Measurements from ENCODE around the gene ZNF496.

ZNF496 gene

DNA sequence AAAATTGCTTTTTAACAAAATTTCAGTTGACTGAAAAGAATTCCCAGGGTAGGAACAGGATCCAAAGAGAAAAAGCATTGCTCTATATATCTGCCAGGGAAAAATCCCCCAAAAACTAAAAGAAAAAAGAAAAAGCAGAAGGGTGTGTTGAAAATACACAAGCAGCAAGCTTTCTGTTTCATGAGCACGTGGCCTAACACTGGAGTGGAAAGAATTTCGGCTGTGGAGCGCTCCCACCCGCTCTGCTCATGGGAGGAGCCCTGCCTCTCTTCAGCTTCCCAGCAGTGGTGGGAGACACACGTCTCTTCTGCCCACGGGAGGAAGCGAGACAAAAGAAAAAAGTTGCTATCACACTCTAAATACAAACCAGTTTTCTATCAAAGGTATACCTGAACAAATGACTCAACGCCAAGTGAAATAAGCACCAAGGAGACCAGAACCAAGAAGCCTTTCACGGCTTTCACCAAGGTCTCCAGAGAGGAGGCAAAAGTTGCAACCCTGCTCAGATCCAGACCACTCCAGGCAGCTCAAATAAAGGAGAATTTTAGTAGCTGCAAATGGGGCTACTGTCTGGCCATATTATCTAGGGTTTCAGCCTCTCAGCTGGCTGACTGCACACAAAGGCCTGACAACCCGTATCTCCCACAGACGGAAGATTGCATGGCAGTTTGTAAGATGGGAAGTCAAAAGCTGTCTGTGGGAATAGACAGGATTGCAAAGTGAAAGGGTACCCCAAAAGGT, 29.5 kb upstream of the ZNF496 start:
- CTCF ChIA-PET: no interaction called here
- H3K4me3 ChIP-seq (ENCODE audit: low read depth, low read length): no peak overlapping the region
- H3K4me1 ChIP-seq (ENCODE audit: control insufficient read depth, insufficient read depth, low read length): no peaks in the 10 kb centered on the region
- H3K36me3 ChIP-seq (ENCODE audit: control insufficient read depth in 2 of 2, insufficient read depth in 1 of 2, low read length in 2 of 2): no peaks in the 10 kb centered on the region
- TF ChIP-seq, protein P1, sequence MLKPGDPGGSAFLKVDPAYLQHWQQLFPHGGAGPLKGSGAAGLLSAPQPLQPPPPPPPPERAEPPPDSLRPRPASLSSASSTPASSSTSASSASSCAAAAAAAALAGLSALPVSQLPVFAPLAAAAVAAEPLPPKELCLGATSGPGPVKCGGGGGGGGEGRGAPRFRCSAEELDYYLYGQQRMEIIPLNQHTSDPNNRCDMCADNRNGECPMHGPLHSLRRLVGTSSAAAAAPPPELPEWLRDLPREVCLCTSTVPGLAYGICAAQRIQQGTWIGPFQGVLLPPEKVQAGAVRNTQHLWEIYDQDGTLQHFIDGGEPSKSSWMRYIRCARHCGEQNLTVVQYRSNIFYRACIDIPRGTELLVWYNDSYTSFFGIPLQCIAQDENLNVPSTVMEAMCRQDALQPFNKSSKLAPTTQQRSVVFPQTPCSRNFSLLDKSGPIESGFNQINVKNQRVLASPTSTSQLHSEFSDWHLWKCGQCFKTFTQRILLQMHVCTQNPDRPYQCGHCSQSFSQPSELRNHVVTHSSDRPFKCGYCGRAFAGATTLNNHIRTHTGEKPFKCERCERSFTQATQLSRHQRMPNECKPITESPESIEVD (tag by site-specific recombination; IDR thresholded peaks at IDR 0.05): no peak
- TF ChIP-seq ZNF707 (tag by site-specific recombination; IDR thresholded peaks at IDR 0.05): no peak
- no peak for TF ChIP-seq ZNF658 (tag by site-specific recombination; IDR thresholded peaks at IDR 0.05)
- no peak for TF ChIP-seq ZNF664 (tag by site-specific recombination; IDR thresholded peaks at IDR 0.05)
- no peak for TF ChIP-seq ZNF404 (tag by site-specific recombination; IDR thresholded peaks at IDR 0.05)
- no peak for TF ChIP-seq ZNF155 (tag by site-specific recombination; IDR thresholded peaks at IDR 0.05)
- TF ChIP-seq ZNF366 (tag by site-specific recombination; conservative IDR thresholded peaks at IDR 0.05): no peak
- no peak for TF ChIP-seq ZNF843 (tag by site-specific recombination; IDR thresholded peaks at IDR 0.05)
- TF ChIP-seq ZNF792 (tag by site-specific recombination; IDR thresholded peaks at IDR 0.05): no peak
- TF ChIP-seq SP2 (tag by site-specific recombination; IDR thresholded peaks at IDR 0.05): no peak
- TF ChIP-seq, protein P2, sequence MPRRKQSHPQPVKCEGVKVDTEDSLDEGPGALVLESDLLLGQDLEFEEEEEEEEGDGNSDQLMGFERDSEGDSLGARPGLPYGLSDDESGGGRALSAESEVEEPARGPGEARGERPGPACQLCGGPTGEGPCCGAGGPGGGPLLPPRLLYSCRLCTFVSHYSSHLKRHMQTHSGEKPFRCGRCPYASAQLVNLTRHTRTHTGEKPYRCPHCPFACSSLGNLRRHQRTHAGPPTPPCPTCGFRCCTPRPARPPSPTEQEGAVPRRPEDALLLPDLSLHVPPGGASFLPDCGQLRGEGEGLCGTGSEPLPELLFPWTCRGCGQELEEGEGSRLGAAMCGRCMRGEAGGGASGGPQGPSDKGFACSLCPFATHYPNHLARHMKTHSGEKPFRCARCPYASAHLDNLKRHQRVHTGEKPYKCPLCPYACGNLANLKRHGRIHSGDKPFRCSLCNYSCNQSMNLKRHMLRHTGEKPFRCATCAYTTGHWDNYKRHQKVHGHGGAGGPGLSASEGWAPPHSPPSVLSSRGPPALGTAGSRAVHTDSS (tag by site-specific recombination; IDR thresholded peaks at IDR 0.05): no peak
- TF ChIP-seq ZNF138 (tag by site-specific recombination; IDR thresholded peaks at IDR 0.05; ENCODE audit: borderline replicate concordance): no peak
- POLR2A ChIA-PET: no interaction called here
- H3K27ac ChIP-seq (ENCODE audit: extremely low read depth, low read depth, low read length): no peak overlapping the region
- H3K9me3 ChIP-seq (ENCODE audit: control insufficient read depth, insufficient read depth, low read depth, low read length): no peaks in the 10 kb centered on the region

DNA sequence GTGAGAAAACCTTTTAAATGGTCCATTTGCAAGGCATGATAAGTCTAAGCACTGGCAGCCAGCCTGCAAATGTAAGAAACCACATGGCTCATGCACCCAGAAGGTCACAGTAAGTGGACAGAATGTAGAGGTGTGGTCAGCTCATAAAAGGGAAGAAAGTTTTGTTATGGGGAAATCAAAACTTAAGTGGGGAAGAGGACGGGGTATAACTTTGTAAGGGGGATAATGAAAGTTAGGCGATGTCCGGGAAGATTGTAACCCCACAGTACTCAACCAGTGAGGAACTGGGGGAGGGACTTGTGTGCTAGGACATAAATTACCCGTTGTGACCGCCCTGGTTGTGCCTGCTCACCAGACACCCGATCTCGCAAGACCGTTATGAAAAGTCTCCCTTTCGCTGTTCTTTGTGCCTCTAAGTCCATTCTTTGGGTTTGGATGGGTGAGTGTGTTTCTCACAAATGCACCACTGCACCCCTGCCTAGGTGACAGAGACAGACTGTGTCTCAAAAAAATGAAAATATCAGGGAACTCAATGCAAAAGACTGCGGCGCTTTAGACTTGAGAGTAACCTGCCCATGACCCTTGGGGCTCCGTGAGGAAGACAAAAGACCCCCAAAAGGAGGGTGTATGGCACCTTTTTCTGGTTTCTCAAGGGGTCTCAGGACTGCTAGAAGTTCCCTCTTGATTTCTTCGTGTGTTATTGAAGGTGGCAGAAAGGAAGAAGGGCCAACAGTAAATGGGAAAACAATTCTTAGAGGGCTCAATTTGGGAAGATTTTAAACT, 28.6 kb upstream of the ZNF496 start:
- TF ChIP-seq ZNF10 (tag by site-specific recombination; IDR thresholded peaks at IDR 0.05) (no peak), KLF8 (tag by site-specific recombination; IDR thresholded peaks at IDR 0.05) (no peak), ZNF155 (tag by site-specific recombination; IDR thresholded peaks at IDR 0.05) (no peak), ZNF274 (IDR thresholded peaks at IDR 0.05; ENCODE audit: low read length) (no peak), ZNF274 (tag by site-specific recombination; IDR thresholded peaks at IDR 0.05; ENCODE audit: borderline replicate concordance) (no peak), ZNF169 (tag by site-specific recombination; IDR thresholded peaks at IDR 0.05) (no peak), ZBTB17 (tag by site-specific recombination; IDR thresholded peaks at IDR 0.05) (no peak), ZFP41 (tag by site-specific recombination; IDR thresholded peaks at IDR 0.05; ENCODE audit: borderline replicate concordance) (no peak), ZNF658 (tag by site-specific recombination; IDR thresholded peaks at IDR 0.05) (no peak), ZNF529 (tag by site-specific recombination; IDR thresholded peaks at IDR 0.05; ENCODE audit: insufficient replicate concordance) (no peak), GLIS1 (tag by site-specific recombination; IDR thresholded peaks at IDR 0.05) (no peak), ZNF558 (tag by site-specific recombination; IDR thresholded peaks at IDR 0.05) (no peak), ZNF791 (tag by site-specific recombination; IDR thresholded peaks at IDR 0.05) (no peak), ZNF621 (tag by site-specific recombination; IDR thresholded peaks at IDR 0.05) (no peak)
- TF ChIP-seq, protein P3, sequence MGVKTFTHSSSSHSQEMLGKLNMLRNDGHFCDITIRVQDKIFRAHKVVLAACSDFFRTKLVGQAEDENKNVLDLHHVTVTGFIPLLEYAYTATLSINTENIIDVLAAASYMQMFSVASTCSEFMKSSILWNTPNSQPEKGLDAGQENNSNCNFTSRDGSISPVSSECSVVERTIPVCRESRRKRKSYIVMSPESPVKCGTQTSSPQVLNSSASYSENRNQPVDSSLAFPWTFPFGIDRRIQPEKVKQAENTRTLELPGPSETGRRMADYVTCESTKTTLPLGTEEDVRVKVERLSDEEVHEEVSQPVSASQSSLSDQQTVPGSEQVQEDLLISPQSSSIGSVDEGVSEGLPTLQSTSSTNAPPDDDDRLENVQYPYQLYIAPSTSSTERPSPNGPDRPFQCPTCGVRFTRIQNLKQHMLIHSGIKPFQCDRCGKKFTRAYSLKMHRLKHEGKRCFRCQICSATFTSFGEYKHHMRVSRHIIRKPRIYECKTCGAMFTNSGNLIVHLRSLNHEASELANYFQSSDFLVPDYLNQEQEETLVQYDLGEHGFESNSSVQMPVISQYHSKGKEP (tag by site-specific recombination; IDR thresholded peaks at IDR 0.05): no peak
- TF ChIP-seq, protein P4, sequence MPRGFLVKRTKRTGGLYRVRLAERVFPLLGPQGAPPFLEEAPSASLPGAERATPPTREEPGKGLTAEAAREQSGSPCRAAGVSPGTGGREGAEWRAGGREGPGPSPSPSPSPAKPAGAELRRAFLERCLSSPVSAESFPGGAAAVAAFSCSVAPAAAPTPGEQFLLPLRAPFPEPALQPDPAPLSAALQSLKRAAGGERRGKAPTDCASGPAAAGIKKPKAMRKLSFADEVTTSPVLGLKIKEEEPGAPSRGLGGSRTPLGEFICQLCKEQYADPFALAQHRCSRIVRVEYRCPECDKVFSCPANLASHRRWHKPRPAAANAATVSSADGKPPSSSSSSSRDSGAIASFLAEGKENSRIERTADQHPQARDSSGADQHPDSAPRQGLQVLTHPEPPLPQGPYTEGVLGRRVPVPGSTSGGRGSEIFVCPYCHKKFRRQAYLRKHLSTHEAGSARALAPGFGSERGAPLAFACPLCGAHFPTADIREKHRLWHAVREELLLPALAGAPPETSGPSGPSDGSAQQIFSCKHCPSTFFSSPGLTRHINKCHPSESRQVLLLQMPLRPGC (tag by site-specific recombination; IDR thresholded peaks at IDR 0.05): no peak
- H3K9me3 ChIP-seq (ENCODE audit: control insufficient read depth, insufficient read depth, low read depth, low read length): no peaks in the 10 kb centered on the region
- no peaks in the 10 kb centered on the region for H3K36me3 ChIP-seq (ENCODE audit: control insufficient read depth in 2 of 2, insufficient read depth in 1 of 2, low read length in 2 of 2)
- ChIA-PET POLR2A (no interaction called here), CTCF (no interaction called here)
- H3K4me1 ChIP-seq (ENCODE audit: control insufficient read depth, insufficient read depth, low read length): no peaks in the 10 kb centered on the region
- no peak overlapping the region for H3K27ac ChIP-seq (ENCODE audit: extremely low read depth, low read depth, low read length)
- H3K4me3 ChIP-seq (ENCODE audit: low read depth, low read length): no peak overlapping the region
